A549 (cell line): ENCODE data around the gene PSMD12. TPM values are rescaled to one million over a fixed set of nuclear protein-coding genes. Genes with fewer than 3 reads are reported as not detected.

Experiments
- ATAC-seq, 2 experiments: fragments of 200-7000 bp in 1 of 2; fragments of >200 bp in 1 of 2; cut with Nextera tagmentation in 1 of 2; cut with Tn5 transposase in 1 of 2; 3 replicates each; pipeline versions ENCODE4 v1.8.0 to v1.9.1; 2018 to 2020; ENCODE audit warnings: mild to moderate bottlenecking in 1 of 2, moderate library complexity in 1 of 2
- CTCF ChIA-PET: fragments of 300-600 bp; sonication (Branson Sonifier 250); formaldehyde crosslinking; extraction: SDS; loops from one replicate; lab custom pipeline; 2021; ENCODE audit warnings: antibody characterized with exemption, inconsistent platforms; lab: Yijun Ruan, JAX
- POLR2A ChIA-PET: fragments of 350-600 bp; formaldehyde crosslinking; extraction: SDS; loops from one replicate; lab custom pipeline; 2021; ENCODE audit warnings: antibody characterized with exemption, inconsistent platforms; lab: Yijun Ruan, JAX
- DNase-seq, 2 experiments: peaks; one replicate each; pipeline versions ENCODE4 v3.0.0 to v3.0.0-alpha.2; 2011 to 2016; ENCODE audit warnings: low read depth in 1 of 2, low spot score in 1 of 2
- FAIRE-seq: peaks from 2 replicates; lab custom pipeline; 2011; peaks lifted over from hg19 to GRCh38; lab: Jason Lieb, UNC
- H3K27ac ChIP-seq, 2 experiments: fragments of >200 bp; sonication (Bioruptor Twin); formaldehyde crosslinking; 3 replicates each; pipeline ENCODE4 v1.5.1; 2016 to 2017
- H3K4me1 ChIP-seq: fragments of >200 bp; sonication (Bioruptor Twin); formaldehyde crosslinking; 3 replicates; pipeline ENCODE4 v1.6.1; 2016
- H3K4me2 ChIP-seq: fragments of >200 bp; sonication (Bioruptor Twin); formaldehyde crosslinking; 3 replicates; pipeline ENCODE4 v1.6.1; 2016
- H3K4me3 ChIP-seq: fragments of >200 bp; sonication (Bioruptor Twin); formaldehyde crosslinking; 3 replicates; pipeline ENCODE4 v1.5.1; 2016
- H3K9me3 ChIP-seq: fragments of >200 bp; sonication (Bioruptor Twin); formaldehyde crosslinking; 3 replicates; pipeline ENCODE4 v1.6.1; 2016
- CBX2 ChIP-seq: fragments of 200-600 bp; sonication (generic); IDR thresholded peaks from 2 replicates; pipeline ENCODE4 v1.6.1; 2016; ENCODE audit warnings: low read depth, mild to moderate bottlenecking, borderline replicate concordance
- CHD4 ChIP-seq: fragments of 200-600 bp; sonication (generic); IDR thresholded peaks from 2 replicates; pipeline ENCODE4 v1.6.1; 2016; ENCODE audit warnings: antibody characterized with exemption, mild to moderate bottlenecking, borderline replicate concordance
- E2F6 ChIP-seq: IDR thresholded peaks from 2 replicates; pipeline ENCODE4 v1.6.1; 2012; ENCODE audit warnings: low read depth, borderline replicate concordance
- FOSB ChIP-seq: fragments of 250-450 bp; sonication (Bioruptor Pico); IDR thresholded peaks from 2 replicates; pipeline ENCODE4 v1.5.0; 2020; ENCODE audit warnings: mild to moderate bottlenecking, moderate library complexity
- FOSL2 ChIP-seq, 2 experiments: fragments of 450-650 bp in 1 of 2; fragments of >200 bp in 1 of 2; sonication (Bioruptor Twin) in 1 of 2; formaldehyde crosslinking; IDR thresholded peaks; 2 replicates each; pipeline versions ENCODE4 v1.5.0 to v1.6.1; 2016 to 2020; ENCODE audit warnings: mild to moderate bottlenecking in 1 of 2, moderate library complexity in 1 of 2
- GATA3 ChIP-seq: IDR thresholded peaks from 2 replicates; pipeline ENCODE4 v1.6.1; 2012; ENCODE audit warnings: borderline replicate concordance
- HDAC2 ChIP-seq: fragments of 200-600 bp; sonication (generic); IDR thresholded peaks from 2 replicates; pipeline ENCODE4 v1.6.1; 2016
- HEYL ChIP-seq: fragments of 250-450 bp; sonication (Bioruptor Pico); IDR thresholded peaks from 2 replicates; pipeline ENCODE4 v1.8.0; 2021; ENCODE audit warnings: mild to moderate bottlenecking, moderate library complexity
- HOXB5 ChIP-seq: fragments of 250-450 bp; sonication (Bioruptor Pico); IDR thresholded peaks from 2 replicates; pipeline ENCODE4 v1.5.0; 2020; ENCODE audit warnings: mild to moderate bottlenecking, moderate library complexity
- JUN ChIP-seq, 2 experiments: fragments of >200 bp; sonication (Bioruptor Twin); formaldehyde crosslinking; IDR thresholded peaks; 2 replicates in 1 of 2; 3 replicates in 1 of 2; pipeline ENCODE4 v1.6.1; 2016 to 2017
- KDM5A ChIP-seq: fragments of 200-600 bp; sonication (generic); IDR thresholded peaks from 2 replicates; pipeline ENCODE4 v1.6.1; 2016; ENCODE audit warnings: antibody characterized with exemption, mild to moderate bottlenecking
- MAZ ChIP-seq: fragments of 150-350 bp; IDR thresholded peaks from 2 replicates; pipeline ENCODE4 v1.6.1; 2014; ENCODE audit warnings: antibody characterized with exemption, low read depth, low read length, borderline replicate concordance
- POLR2A ChIP-seq: IDR thresholded peaks from 2 replicates; pipeline ENCODE4 v1.6.1; 2012; ENCODE audit warnings: mild to moderate bottlenecking, low read length
- RCOR1 ChIP-seq: fragments of 150-350 bp; IDR thresholded peaks from 2 replicates; pipeline ENCODE4 v1.6.1; 2014; ENCODE audit warnings: antibody characterized with exemption, low read length, low read depth
- REST ChIP-seq: fragments of 200-600 bp; sonication (generic); IDR thresholded peaks from 2 replicates; pipeline ENCODE4 v1.6.1; 2016; ENCODE audit warnings: antibody characterized with exemption, mild to moderate bottlenecking, moderate library complexity
- RFX5 ChIP-seq: fragments of 450-650 bp; IDR thresholded peaks from 2 replicates; pipeline ENCODE4 v1.7.1; 2014; ENCODE audit warnings: antibody characterized with exemption, mild to moderate bottlenecking, moderate library complexity
- RNF2 ChIP-seq: fragments of 200-600 bp; sonication (generic); IDR thresholded peaks from 2 replicates; pipeline ENCODE4 v1.6.1; 2016; ENCODE audit warnings: low read depth, mild to moderate bottlenecking, antibody characterized with exemption, moderate library complexity, borderline replicate concordance
- SREBF2 ChIP-seq: fragments of 450-650 bp; IDR thresholded peaks from 2 replicates; pipeline ENCODE4 v1.6.1; 2014; ENCODE audit warnings: mild to moderate bottlenecking, moderate library complexity
- ZC3H11A ChIP-seq: fragments of 450-650 bp; IDR thresholded peaks from 2 replicates; pipeline ENCODE4 v1.6.1; 2014; ENCODE audit warnings: antibody characterized with exemption, mild to moderate bottlenecking
- ZFP36 ChIP-seq: fragments of 450-650 bp; IDR thresholded peaks from 2 replicates; pipeline ENCODE4 v1.6.1; 2014; ENCODE audit warnings: borderline replicate concordance; ENCODE audit not compliant: partially characterized antibody
- ZSCAN20 ChIP-seq: fragments of 250-450 bp; sonication (Bioruptor Pico); IDR thresholded peaks from 2 replicates; pipeline ENCODE4 v1.8.0; 2022; ENCODE audit warnings: mild to moderate bottlenecking, moderate library complexity
- WGBS: methylation state at CpG from one replicate; pipeline ENCODE4 v1.1.6; 2017; ENCODE audit errors: missing lambda C conversion rate; 5-methylcytosine and 5-hydroxymethylcytosine counted together
- polyA plus RNA-seq, 4 experiments: library from polyadenylated mRNA; depleted of rRNA in 3 of 4; stranded (reverse); fragments of >200 nt; fragmentation: RNase III in 1 of 4; extraction: RNeasy Plus Mini Kit Qiagen cat#74134 plus additional on column Dnase treatment in 1 of 4; gene quantifications; 2 replicates in 3 of 4; 3 replicates in 1 of 4; pipeline ENCODE4 v1.2.3, GENCODE V29; 2011 to 2017
- TF ChIP-seq, protein P1 (sequence below): fragments of >200 bp; sonication (Bioruptor Twin); formaldehyde crosslinking; IDR thresholded peaks from 3 replicates; pipeline ENCODE4 v1.5.1; 2016
- TF ChIP-seq, protein P2 (sequence below): fragments of 250-450 bp; sonication (Bioruptor Pico); IDR thresholded peaks from 2 replicates; pipeline ENCODE4 v1.5.0; 2020; ENCODE audit warnings: low read depth, mild to moderate bottlenecking, moderate library complexity
- TF ChIP-seq, protein P3 (sequence below): fragments of 250-450 bp; sonication (Bioruptor Pico); IDR thresholded peaks from 2 replicates; pipeline ENCODE4 v1.5.0; 2021; ENCODE audit warnings: mild to moderate bottlenecking, moderate library complexity, borderline replicate concordance

Gene PSMD12
- polyA plus RNA-seq, 2 of the 4 experiments (the other 2 are of a cell fraction): 104 to 106 TPM

DNA sequence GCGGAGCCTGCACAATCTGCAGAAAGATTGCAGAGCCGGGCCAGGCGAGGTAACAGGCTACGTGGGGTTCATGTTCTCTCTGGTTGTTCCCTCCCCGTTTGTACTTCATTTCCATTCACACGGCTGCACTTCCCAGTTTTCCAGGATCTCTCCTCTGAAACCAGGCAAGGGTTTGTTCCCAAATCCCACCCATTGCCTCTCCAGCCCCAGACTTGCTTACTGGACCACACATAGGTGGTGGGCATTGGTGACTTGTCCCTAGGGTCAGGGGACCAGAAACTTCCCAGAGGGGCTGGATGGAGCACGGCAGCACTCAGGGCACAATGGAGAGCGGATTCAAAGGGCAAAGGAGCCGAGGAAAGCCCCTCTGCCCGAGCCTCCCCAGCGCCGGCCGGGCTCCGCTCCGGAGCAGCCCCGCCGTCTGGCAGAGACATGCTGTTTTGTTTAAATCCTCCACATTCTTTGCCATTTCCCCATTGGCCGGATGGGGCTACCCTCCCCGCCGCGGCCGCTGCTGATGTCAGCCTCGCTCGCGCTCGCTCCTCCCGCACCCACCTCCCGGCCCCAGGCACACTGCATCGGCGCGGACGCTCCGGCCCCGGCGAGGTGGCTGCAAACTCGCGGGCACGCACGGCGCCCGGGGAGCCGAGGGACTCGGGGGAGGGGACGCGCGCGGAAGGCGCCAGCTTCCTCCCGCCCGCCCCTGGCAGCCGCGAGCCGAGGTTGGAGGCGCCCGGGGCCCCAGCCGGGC is 10.5 kb upstream of the PSMD12 start, which contains the start of gene PITPNC1 (continued):
- TF ChIP-seq CBX2 (no peak), CHD4 (no peak), REST (no peak), RNF2 (no peak), KDM5A (no peak), SREBF2 (no peak), ZSCAN20 (no peak), E2F6 (0 out of 2 replicates have a peak, but pooled peaks have one; percentile 43), RFX5 (no peak), POLR2A (peak; percentile 57), ZC3H11A (no peak), ZFP36 (no peak), GATA3 (no peak), FOSL2 (IDR thresholded peaks at IDR 0.05) (no peak), FOSL2 (CRISPR knock-in tag; IDR thresholded peaks at IDR 0.05) (no peak)
- TF ChIP-seq, protein P1, sequence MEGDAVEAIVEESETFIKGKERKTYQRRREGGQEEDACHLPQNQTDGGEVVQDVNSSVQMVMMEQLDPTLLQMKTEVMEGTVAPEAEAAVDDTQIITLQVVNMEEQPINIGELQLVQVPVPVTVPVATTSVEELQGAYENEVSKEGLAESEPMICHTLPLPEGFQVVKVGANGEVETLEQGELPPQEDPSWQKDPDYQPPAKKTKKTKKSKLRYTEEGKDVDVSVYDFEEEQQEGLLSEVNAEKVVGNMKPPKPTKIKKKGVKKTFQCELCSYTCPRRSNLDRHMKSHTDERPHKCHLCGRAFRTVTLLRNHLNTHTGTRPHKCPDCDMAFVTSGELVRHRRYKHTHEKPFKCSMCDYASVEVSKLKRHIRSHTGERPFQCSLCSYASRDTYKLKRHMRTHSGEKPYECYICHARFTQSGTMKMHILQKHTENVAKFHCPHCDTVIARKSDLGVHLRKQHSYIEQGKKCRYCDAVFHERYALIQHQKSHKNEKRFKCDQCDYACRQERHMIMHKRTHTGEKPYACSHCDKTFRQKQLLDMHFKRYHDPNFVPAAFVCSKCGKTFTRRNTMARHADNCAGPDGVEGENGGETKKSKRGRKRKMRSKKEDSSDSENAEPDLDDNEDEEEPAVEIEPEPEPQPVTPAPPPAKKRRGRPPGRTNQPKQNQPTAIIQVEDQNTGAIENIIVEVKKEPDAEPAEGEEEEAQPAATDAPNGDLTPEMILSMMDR: 0 out of 3 replicates have a peak, but pooled peaks have one; percentile 14
- TF ChIP-seq, all 56 proteins: peak for 6

GRCh38 chr17:67376415-67376736 is 10.0 kb upstream of the PSMD12 start:
- DNase-seq (no peak), FAIRE-seq (no peak), ATAC-seq (no peak)
- Histone ChIP-seq H3K4me1 (peaks cover 14% of the 10 kb centered on the region; the same call in 2 of the 3 replicates), H3K4me3 (peak overlapping the region; percentile 65), H3K27ac (peak overlapping the region; percentile 77 to 86; a peak in 4 of 6 replicates), H3K9me3 (no peaks in the 10 kb centered on the region; the same call in 2 of the 3 replicates), H3K4me2 (peak overlapping the region; percentile 99)
- CTCF ChIA-PET: interaction anchor here (0.6 to 22.8 kb wide), 22 partner anchors 12 to 652 kb away, joined by 3 to 323 read pairs (median 6); partner anchors contain the start of gene PSMD12
- 71% methylated on average over 6 of the region's 6 CpGs for WGBS
- TF ChIP-seq ZC3H11A (no peak), HEYL (CRISPR knock-in tag) (no peak), FOSB (CRISPR knock-in tag) (no peak), MAZ (no peak), RCOR1 (no peak), SREBF2 (no peak), POLR2A (no peak), JUN (IDR thresholded peaks at IDR 0.05) (no peak), ZFP36 (no peak), HDAC2 (no peak), GATA3 (no peak), CHD4 (no peak), HOXB5 (CRISPR knock-in tag) (no peak)
- TF ChIP-seq, protein P2, sequence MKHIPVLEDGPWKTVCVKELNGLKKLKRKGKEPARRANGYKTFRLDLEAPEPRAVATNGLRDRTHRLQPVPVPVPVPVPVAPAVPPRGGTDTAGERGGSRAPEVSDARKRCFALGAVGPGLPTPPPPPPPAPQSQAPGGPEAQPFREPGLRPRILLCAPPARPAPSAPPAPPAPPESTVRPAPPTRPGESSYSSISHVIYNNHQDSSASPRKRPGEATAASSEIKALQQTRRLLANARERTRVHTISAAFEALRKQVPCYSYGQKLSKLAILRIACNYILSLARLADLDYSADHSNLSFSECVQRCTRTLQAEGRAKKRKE (CRISPR knock-in tag): no peak
- TF ChIP-seq, protein P3, sequence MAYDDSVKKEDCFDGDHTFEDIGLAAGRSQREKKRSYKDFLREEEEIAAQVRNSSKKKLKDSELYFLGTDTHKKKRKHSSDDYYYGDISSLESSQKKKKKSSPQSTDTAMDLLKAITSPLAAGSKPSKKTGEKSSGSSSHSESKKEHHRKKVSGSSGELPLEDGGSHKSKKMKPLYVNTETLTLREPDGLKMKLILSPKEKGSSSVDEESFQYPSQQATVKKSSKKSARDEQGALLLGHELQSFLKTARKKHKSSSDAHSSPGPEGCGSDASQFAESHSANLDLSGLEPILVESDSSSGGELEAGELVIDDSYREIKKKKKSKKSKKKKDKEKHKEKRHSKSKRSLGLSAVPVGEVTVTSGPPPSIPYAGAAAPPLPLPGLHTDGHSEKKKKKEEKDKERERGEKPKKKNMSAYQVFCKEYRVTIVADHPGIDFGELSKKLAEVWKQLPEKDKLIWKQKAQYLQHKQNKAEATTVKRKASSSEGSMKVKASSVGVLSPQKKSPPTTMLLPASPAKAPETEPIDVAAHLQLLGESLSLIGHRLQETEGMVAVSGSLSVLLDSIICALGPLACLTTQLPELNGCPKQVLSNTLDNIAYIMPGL (CRISPR knock-in tag): no peak
- POLR2A ChIA-PET: no interaction called here
